ENCODE data around the gene DTX3.

DTX3 gene

DNA sequence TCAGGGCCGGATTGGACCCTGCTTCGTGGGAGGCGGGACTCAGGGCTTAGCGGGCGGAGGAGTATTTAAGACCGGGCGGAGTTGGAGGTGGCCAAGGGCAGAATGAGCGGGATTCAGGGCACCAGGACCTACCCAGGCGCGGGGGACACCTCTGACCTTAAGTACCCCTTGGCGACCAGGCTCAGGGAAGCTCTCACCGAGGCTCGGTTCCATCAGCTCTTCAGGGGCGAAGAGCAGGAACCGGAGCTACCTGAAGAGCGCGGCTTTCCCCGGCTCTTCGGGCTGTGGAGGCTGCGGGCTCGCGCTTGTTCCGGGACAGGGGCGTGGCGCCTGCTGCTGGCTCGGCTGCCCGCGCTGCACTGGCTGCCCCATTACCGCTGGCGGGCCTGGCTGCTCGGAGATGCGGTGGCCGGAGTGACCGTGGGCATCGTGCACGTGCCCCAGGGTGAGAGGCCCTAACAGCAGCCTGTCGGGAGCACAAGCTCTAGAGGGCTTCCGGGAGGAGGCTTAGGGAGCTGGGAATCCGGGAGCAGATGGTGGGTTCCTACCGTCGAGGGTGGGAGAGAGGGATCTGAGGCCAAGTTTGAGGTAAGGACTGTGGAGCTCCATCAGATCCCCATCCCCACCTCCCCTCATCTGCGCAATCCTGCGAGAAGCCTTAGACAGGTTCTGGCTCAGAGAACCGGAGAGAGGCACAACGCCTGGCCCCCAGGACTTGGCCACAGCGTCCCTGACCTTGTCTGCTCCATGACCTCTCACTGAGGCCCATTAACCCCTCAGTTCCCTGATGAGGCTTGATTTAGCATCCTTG is 15.0 kb downstream of the DTX3 start:
- DNase-seq (ENCODE audit: extremely low read depth in 1 of 2, low read depth in 1 of 2): no peak

DNA sequence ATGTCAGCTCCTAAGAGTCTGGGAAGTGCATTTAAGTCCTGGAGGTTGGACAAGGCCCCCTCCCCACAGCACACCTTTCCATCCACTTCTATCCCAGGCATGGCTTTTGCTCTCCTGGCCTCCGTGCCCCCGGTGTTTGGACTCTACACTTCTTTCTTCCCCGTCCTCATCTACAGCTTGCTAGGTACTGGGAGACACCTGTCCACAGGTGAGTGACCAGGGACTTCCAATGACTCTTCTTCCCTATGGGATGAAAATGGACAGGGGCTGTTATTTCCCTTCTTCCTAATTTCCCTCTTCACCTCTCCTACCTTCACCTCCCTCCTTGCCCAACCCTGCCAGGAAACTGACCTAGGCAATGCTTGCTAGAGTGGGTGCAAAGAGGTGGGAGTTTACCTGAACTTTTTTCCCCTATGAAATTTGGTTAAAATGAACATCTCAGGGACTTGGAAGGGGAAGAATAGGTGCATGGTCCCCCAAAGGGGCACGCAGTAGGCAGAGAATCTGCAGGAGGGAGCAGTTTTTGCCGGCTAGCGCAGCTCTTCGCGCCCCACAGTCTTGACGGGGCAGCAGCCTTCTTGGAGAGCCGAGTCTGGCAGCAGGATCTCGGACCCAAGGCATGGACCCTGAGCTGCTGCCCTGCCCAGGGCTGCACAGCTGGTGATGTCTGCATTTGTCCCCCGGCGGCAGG is 15.8 kb downstream of the DTX3 start:
- no peak for DNase-seq (ENCODE audit: extremely low read depth in 1 of 2, low read depth in 1 of 2)

DNA sequence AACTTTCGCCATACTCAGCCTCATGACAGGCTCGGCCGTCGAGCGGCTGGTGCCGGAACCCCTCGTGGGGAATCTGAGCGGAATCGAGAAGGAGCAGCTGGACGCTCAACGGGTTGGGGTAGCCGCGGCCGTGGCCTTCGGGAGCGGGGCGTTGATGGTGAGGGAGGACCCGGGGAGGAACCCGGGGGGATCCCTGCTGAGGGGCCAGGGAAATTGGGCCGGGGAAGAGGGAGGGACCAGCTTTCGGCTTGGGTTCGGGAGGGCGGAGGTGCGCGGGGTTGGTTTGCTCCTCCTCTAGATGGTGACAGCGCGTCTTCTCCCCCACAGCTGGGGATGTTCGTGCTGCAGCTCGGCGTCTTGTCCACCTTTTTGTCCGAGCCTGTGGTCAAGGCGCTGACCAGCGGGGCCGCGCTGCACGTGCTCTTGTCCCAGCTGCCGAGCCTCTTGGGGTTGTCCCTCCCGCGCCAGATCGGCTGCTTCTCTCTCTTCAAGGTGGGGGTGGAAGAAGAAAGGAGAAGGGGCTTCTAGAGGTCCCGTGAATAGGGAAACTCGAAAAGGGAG is 16.4 kb downstream of the DTX3 start:
- no peak for DNase-seq (ENCODE audit: extremely low read depth in 1 of 2, low read depth in 1 of 2)

DNA sequence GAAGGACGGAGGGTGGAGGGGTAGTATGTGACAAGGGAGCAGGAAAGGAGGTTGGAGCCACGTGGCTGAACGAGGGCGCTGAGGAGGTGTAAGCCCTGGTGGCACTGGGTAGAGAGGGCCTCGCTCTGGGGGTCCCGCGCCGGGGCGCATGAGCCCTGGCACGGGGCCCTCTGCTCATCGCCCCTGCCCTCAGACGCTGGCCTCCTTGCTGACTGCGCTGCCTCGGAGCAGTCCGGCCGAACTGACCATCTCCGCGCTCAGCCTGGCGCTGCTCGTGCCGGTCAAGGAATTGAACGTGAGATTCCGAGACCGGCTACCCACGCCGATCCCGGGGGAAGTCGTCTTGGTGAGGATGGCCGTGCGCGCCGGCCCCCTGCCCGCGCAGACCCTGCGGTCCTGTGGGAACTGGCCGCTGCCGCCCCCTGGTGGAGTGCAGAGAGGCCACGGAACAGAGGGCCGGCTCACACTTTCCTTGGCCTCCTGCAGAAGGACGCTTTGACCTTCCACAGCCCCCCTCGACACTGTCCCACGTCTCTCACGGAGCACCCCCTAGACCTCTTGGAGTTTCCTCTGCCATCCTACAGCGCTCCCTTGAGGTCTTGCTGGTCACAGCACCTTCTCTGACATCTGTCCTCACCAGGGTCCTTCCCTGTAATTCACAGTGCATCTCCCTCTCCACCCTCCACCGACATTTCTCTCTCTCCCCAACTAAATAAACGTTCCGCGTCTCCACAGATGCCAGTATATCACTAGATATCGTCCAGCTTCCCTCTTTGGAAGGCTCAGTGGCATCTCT is 17.1 kb downstream of the DTX3 start:
- DNase-seq (ENCODE audit: extremely low read depth in 1 of 2, low read depth in 1 of 2): no peak

DNA sequence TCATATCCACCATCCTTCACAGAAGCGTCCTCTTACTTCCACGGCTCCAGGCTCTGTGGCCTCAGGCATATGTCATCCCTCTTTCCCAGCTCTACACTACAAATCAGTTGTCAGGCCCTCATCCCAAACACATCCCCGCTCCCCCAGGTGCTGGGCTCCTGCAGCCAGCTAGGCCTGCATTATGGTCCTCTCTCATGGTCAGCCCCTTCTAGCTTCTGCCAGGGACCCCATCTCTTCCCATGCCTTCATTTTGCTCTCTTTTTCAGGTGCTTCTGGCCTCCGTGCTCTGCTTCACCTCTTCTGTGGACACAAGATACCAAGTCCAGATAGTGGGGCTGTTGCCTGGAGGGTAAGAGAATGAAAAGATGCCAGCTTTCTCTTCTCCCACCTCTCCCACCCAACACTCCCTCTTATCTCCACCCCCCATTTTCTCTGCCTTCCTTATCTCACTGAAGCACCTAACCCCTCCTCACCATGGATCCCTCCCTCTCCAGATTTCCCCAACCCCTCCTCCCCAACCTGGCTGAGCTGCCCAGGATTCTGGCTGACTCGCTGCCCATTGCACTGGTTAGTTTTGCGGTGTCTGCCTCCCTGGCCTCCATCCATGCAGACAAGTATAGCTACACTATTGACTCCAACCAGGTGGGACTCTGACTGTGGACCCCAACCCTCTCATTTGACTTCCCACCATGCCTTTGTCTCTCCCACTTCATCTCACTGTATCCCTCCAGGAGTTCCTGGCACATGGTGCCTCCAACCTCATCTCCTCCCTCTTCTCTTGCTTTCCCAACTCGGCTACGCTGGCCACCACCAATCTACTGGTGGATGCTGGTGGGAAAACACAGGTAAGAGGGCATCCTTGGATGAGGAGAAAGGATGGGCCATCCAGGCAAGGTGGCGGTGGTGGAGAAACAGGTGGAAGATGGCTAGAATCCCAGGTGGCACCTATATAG is 17.9 kb downstream of the DTX3 start:
- no peak for DNase-seq (ENCODE audit: extremely low read depth in 1 of 2, low read depth in 1 of 2)

DNA sequence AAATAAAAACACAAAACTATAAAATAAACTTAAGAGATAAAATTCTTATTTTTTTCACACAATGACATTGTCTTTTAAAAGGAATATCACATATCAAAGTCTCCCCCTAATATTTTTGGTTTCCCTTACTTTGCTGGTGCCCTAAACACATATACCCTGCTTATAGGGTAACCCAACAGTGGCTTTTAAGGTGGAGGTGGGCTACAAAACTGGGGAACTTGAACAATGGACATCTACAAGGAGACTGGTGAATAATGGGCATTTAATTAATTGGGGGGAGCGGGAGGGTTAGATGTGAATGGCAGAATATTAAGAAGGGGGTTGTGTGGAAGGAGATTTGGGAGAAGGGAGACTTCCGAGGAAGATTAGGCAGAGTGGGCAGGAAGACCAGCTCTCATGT is 18.8 kb downstream of the DTX3 start:
- DNase-seq (ENCODE audit: extremely low read depth in 1 of 2, low read depth in 1 of 2): no peak

DNA sequence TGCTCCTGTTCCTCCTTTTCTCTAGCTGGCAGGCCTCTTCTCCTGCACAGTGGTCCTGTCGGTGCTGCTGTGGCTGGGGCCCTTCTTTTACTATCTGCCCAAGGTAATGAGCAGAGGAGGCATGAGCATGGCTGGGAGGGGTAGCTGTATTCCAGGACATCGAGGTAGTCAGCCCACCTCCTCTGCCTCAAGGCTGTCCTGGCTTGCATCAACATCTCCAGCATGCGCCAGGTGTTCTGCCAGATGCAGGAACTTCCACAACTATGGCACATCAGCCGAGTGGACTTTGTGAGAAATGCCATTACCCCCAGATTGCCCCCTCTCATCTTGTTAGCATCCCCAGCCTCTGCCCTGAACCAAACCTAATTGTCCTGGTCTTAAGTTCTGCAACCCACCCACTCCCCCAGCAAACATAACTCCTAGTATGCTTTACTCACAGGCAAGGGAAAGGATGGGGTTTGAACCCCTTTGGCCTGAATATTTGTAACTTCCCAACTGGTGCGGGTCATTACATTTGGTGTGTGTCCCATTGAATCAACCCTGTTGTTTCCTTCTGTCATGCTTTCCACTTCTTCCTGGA is 19.3 kb downstream of the DTX3 start:
- no peak for DNase-seq (ENCODE audit: extremely low read depth in 1 of 2, low read depth in 1 of 2)

DNA sequence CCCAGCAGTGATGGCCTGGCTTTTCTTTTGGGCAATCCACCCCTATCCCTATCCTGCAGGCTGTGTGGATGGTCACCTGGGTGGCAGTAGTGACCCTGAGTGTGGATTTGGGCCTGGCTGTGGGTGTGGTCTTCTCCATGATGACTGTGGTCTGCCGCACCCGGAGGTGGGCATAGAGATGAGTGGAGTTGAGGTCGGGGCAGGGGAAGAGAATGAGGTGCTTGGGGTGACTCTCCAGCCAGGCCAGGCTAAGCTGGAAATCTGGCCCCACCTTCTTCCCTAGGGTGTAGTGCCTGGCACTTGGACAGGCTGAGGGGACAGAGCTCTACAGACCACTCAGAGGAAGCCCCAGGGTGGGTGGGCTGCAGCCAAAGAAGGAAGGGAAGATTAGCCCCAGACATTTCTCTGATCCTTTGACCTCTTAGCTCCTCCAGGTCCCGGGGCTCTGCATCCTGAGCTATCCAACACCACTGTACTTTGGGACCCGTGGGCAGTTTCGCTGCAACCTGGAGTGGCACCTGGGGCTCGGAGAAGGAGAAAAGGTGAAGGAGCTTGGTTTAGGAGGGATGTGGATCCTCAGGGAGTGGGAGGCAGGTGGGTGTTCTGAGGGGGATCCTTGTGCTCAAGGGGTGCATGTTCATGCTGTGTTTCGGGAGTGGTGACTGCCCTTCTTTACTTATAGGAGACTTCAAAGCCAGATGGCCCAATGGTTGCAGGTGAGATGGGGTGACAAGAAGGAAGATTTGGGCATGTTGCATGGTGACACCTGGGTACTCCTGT is 20.0 kb downstream of the DTX3 start:
- DNase-seq (ENCODE audit: extremely low read depth in 1 of 2, low read depth in 1 of 2): no peak

DNA sequence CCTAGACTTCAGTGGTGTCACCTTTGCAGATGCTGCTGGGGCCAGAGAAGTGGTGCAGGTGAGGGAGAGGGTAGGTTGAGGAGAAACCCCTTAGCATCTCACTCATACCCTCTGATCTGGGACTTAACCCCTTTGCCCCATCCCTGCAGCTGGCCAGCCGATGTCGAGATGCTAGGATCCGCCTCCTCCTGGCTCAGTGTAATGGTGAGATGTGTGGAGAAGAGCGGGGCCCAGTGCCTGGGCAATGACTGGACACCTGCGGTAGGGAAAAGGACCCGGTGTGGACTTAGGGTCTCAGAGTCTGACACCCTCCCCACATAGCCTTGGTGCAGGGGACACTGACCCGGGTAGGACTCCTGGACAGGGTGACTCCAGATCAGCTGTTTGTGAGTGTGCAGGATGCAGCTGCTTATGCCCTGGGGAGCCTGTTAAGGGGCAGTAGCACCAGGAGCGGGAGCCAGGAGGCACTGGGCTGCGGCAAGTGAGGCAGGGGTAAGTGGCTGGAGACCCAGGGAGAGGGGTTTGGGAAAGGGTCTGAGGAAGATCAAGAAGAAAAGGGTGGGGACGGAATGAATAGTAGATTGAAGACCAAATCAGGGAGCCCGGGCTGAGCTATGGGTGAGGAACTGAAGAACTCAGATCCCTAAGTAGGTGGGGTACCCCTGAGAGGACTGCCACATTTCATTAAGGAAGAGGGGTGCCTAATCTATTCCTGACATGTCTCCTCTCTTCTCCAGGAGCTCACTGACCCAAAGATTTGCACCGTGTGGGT is 20.8 kb downstream of the DTX3 start:
- DNase-seq (ENCODE audit: extremely low read depth in 1 of 2, low read depth in 1 of 2): no peak

DNA sequence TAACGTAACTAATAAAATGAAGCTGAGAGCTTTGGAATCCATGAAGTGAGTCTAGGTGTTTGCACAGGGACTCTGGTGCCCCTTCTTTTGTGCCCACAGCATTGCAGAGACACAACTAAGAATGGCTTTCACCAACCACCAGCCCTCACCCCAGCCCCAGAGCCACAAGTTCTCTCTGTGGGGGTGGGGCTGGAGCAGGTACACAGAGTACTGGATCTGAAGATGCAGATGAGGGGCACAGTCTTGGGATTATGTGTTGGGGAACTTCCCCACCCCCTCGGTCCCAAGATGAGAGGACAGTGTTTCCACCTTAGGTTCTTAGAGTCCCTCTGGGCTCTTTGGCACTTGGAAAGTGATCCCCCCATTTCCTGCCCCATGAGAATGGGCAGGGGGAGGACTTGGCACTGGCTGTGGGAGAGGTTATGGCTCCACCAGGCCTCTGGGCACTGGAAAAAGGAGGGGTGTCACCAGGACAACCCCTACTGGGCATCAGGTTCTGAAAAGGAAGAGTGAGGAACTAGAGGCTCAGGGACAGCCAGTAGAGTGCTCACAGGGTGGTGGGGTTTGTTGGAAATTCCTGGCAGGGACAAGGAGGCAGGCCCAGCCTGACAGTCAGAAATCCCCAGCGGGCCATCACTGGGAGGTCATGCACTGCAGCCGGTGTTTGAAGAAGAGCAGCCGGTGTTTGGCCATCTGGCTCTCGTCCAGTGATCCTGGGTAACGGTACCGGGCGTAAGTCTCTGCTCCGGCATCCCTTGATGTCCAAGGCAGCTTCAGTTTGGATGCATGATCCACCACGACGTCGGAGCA is 21.7 kb downstream of the DTX3 start:
- DNase-seq (ENCODE audit: extremely low read depth in 1 of 2, low read depth in 1 of 2): no peak

DNA sequence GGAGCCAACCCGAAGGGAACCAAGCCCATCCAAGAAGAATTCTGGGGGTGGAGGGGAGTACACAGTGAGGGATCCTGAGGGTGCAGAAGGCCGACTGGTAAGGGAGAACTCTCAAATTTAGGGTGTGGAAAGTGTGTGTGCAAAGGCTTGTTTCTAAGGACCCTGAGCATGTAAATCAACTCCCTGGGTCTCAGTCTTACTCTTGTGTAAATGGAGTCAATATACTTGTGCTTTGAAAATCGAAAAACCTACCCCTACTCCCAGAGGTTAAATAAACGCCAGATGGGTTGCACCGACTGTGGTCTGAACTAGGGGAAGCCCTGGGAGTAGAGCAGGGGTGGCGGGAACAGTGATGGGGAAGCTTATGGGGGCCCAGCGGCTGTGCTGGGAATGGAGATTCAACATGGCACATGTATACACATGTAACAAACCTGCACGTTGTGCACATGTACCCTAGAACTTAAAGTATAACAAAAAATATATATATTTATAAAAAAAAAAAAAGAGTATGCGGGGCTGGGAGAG is 22.4 kb downstream of the DTX3 start:
- no peak for DNase-seq (ENCODE audit: extremely low read depth in 1 of 2, low read depth in 1 of 2)

DNA sequence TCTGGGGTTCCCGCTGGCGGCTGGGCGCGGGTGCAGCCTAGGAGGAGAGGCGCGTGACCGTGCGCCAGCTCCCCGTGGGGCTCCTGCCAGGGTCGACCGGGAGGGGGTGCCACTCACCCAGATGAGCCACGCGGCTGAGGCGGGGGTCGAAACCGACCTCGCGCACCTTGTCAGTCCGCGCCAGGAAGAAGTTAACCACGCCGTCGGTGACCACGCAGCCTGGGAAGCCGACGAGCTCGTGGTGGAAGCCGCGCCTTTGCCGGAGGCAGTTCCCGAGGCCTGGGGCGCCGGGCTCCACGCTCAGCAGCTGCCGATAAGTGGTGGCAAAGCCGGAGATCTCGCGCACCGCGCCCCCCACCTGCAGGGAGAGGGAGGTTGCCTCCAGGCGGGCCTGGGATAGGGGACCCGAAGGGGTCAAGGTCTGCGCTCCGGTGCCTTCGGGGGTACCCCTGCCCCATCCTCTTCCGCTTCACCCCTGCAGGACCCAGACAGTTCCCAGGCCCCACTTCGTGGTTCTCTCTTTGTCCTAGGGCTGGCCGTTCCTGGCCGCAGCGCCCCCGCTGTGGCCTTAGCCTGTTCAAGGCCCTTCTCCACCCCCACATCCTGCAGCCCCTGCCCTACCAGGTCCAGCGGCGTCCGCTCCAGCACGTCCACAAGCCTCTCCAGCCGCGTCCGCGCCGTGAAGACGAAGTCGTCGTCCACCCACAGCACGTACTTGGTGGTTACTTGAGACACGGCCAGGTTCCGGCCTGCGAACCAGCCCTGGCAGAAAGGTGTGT is 23.1 kb downstream of the DTX3 start:
- no peak for DNase-seq (ENCODE audit: extremely low read depth in 1 of 2, low read depth in 1 of 2)

DNA sequence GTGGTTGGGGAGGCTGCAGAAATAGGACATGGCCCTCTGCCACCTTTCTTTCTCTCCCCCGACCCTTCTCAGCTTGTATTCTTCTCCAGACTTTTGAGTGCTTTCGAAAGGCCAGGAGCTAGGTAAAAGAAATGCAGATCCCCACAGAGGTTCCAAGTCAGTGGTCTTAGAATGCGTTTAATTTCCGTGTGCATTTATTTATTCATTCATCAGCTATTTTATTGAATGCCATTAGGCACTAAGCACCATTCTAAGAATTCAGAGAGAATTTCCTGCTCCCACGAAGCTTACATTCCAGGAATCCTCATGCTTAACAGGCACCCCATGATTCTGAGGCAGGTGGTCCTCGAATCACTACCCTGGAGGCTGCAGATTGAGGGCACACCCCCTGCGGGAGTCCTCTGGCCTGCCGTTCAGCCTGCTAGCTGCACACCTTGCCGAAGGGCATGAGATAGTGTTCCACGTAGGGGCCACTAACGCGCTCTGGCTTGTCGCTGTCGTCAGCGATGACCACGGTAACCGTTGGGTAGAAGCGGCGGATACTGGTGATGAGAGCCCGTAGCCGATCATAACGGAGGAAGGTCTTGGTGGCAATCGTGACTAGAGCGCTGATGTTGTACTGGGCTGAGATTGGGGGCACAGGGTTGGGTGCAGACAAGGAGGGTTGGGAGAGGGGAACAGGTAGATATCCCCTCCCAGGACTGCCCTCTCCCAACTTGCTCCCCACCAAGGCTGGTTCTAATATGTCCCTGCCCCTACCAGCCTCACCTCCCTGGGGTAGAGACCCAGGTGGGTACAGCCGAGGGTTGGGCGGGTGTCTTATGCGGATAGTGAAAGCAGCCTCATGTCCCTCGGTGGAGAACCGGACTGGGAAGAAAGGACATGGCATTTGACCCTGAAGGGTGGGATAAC is 23.9 kb downstream of the DTX3 start:
- no peak for DNase-seq (ENCODE audit: extremely low read depth in 1 of 2, low read depth in 1 of 2)

DNA sequence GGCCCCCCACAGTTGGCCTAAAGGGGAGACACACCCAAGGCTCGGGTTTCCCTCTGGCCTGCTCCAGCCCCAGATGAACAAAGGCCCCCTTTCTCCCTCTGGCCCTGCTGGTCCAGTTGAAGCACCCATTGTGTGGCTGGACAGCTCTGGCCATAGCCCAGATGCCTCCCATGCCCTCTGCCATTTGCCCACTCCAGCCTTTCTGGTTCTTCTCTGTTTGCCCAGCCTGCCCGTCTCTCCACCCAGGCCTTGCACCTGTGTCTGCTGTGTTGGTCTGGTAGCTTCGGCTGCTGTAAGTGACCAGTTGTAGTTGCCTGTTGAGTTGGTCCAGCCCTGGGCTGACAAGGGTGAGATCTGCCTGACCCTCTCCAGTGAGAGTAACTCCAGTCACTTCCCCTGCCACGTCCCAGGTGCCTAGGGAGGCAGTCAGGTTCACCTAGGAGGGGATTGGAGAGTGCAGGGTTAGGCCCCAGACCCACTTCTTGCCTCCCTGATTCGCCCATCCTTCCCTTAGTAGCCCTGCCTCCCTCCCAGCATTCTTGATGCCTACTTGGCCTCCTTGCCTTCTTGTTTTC is 25.4 kb downstream of the DTX3 start:
- no peak for DNase-seq (ENCODE audit: extremely low read depth in 1 of 2, low read depth in 1 of 2)

DNA sequence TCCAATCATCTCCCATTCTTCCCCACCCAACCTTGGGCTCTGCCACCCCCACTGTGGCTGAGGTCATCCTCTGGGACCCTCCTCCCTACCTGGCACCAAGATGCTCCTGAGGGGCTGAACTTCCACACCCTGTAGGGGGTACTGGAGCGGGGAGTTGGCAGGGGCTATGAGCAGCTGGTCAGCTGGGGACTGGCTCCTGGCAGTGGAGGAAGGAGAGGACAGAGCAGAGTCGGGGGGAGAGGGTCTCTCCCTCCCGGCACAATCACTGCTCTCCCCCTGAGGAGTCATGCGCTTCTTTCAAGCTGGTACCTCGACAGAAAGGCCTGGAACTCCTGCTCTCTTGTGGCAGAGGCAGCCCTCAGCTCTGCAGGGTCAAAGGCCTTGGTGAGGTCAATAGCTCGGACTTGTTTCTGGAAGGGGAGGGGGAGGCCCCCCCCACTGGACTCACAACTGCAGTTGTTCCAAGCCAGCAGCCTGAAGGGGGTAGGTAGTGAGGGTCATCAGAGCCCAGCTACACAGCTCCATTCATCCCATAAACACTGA is 26.3 kb downstream of the DTX3 start:
- no peak for DNase-seq (ENCODE audit: extremely low read depth in 1 of 2, low read depth in 1 of 2)
